ENCODE results near the gene PRCD. TPM values are rescaled to one million over a fixed set of nuclear protein-coding genes. Genes with fewer than 3 reads are reported as not detected.

PRCD gene, protein sequence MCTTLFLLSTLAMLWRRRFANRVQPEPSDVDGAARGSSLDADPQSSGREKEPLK
- 5.3 and 5.5 TPM in 2 replicates for total RNA-seq

- ChIA-PET POLR2A (interaction anchor here (0.6 to 3.6 kb wide), 3 partner anchors 8 to 17 kb away, joined by 3 to 16 read pairs (median 3); no protein-coding TSS in a partner anchor), CTCF (interaction anchor here (1.8 kb wide), 1 partner anchor 17 kb away, joined by 9 read pairs; no protein-coding TSS in a partner anchor)
- ATAC-seq (ENCODE audit: low read depth) (no peak), DNase-seq (no peak)
- Mint-ChIP-seq H3K9me3 (no peaks in the 10 kb centered on the region), H3K27me3 (peaks cover 24% of the 10 kb centered on the region), H3K4me1 (peaks cover 21% of the 10 kb centered on the region), H3K36me3 (ENCODE audit: low read depth) (no peaks in the 10 kb centered on the region), H3K27ac (no peak within 1 kb of the TSS), H3K4me3 (peak within 1 kb of the TSS; percentile 59)
- intact Hi-C loops (cut with micrococcal nuclease): no loop called here
- TF ChIP-seq CTCF (IDR thresholded peaks at IDR 0.05): no peak
Measured at GRCh38 chr17:76539631-76540271, at the start of gene PRCD. TSS of gene PRCD (plus strand) at chr17:76540044. CDS start at chr17:76540142, 98 bp downstream.

DNA sequence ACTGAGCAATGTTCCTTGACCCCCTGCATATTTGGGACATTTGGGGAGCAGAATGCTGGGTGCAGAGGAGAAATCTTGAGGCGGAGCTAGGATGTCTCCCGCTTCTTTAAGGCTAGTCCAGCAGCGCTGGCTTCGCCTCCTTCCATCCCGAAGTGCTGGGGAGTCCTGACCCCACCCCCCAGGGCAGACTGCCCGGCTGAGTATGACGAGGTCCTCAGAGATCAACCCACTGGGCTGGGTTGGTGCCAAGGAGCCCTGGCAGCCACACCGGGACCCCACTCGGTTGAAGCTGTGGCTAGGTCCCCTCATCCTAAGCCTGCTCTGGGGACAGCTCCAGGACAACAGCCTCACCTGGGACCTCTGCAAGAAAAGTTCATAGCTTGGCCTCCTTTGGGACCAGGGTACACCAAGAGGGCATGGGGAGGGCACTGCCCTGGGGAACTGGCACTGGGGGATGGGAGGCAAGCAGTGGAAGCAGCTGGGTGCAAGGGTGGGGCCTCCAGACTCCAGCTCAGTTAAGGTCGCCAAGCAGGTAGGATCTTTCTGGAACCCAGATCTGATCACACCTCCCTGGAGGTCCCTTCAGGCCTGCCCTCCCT, 49.6 kb upstream of the PRCD start:
- Mint-ChIP-seq H3K4me3 (peak overlapping the region; percentile 42), H3K9me3 (no peaks in the 10 kb centered on the region), H3K4me1 (peaks cover 86% of the 10 kb centered on the region), H3K27me3 (no peaks in the 10 kb centered on the region), H3K36me3 (ENCODE audit: low read depth) (peaks cover 17% of the 10 kb centered on the region), H3K27ac (peak overlapping the region; percentile 95)
- no peak for TF ChIP-seq CTCF (IDR thresholded peaks at IDR 0.05)
- ChIA-PET POLR2A (interaction anchor here (0.9 to 24.4 kb wide), 7 partner anchors 7 to 225 kb away, joined by 3 to 769 read pairs (median 4); partner anchors contain the start of genes AANAT and RHBDF2), CTCF (interaction anchor here (0.8 to 1.2 kb wide), 4 partner anchors 10 to 24 kb away, joined by 3 to 5 read pairs (median 3); no protein-coding TSS in a partner anchor)
- no peak for ATAC-seq (ENCODE audit: low read depth)
- DNase-seq: no peak
- intact Hi-C loops (cut with micrococcal nuclease): no loop called here

- Mint-ChIP-seq H3K9me3 (no peaks in the 10 kb centered on the region), H3K27ac (peak overlapping the region; percentile 95), H3K27me3 (no peaks in the 10 kb centered on the region), H3K4me3 (peak overlapping the region; percentile 82), H3K36me3 (ENCODE audit: low read depth) (peaks cover 21% of the 10 kb centered on the region), H3K4me1 (peaks cover 86% of the 10 kb centered on the region)
- DNase-seq (peak; percentile 39), ATAC-seq (ENCODE audit: low read depth) (peak; percentile 8)
- CTCF ChIA-PET: interaction anchor here (1.2 to 2.5 kb wide), 6 partner anchors 9 to 83 kb away, joined by 3 to 21 read pairs (median 4); partner anchors contain the start of gene RHBDF2
- no peak for TF ChIP-seq CTCF (IDR thresholded peaks at IDR 0.05)
- intact Hi-C loops (cut with micrococcal nuclease): loop anchor here (1.0 kb wide), 2 partner anchors 9 to 10 kb away; partner anchors contain the start of gene RHBDF2
- POLR2A ChIA-PET: interaction anchor here (0.8 to 24.4 kb wide), 9 partner anchors 7 to 227 kb away, joined by 3 to 769 read pairs (median 4); partner anchors contain the start of genes AANAT and RHBDF2
Measured at GRCh38 chr17:76491271-76492122, 48.3 kb upstream of the PRCD start.

DNA sequence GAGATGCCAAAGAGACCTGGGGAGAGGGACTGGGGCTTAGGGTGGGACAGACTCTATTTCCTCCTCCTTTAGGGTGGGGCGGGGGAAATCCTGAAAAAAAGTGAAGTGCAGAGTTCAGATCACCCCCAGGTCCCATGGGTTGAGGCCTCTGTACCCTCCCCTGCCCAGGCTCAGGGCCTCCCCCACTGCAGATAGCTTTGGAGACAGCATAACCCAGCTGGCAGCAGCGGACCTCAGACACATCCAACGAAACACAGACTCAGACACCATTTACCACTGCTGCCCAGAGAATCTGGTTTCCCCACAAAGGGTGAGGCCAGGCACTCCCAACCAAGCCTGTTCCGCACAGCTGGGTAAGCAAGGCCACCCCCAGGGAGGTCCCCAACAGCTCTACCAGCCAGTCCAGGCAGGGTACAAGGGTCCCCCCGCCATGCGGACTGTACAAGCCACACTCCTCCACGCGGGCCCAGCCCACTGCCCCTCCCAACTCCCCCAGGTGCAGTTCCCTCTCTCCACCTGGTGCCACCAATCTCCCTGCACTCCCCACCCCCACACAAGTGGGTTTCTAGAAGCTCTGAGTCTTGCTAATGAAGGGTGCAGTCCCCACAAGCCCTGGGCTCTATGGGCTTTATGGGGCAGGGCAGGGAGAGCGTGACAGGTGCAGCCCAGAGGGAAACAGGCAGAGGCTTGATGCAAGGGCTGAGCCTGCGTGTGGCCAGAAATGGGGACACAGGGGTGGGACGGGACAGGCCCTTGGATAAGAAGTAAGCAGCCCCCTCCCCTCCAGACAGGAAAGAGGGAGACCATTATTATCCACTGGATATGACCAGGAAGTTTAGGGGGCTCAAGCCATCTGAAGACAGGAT, 47.5 kb upstream of the PRCD start:
- POLR2A ChIA-PET: interaction anchor here (0.6 to 24.4 kb wide), 20 partner anchors 6 to 1466 kb away, joined by 3 to 769 read pairs (median 4); partner anchors contain the start of genes AANAT, PRPSAP1, RHBDF2 and TNRC6C
- no peaks in the 10 kb centered on the region for H3K9me3 Mint-ChIP-seq
- peak; percentile 50 for ATAC-seq (ENCODE audit: low read depth)
- H3K4me1 Mint-ChIP-seq: peaks cover 95% of the 10 kb centered on the region
- peak; percentile 46 for DNase-seq
- peak overlapping the region; percentile 82 for H3K4me3 Mint-ChIP-seq
- intact Hi-C loops (cut with micrococcal nuclease): loop anchor here (1.0 kb wide), 2 partner anchors 9 to 10 kb away; partner anchors contain the start of gene RHBDF2
- TF ChIP-seq CTCF (IDR thresholded peaks at IDR 0.05): no peak
- H3K27me3 Mint-ChIP-seq: no peaks in the 10 kb centered on the region
- H3K36me3 Mint-ChIP-seq (ENCODE audit: low read depth): peaks cover 26% of the 10 kb centered on the region
- H3K27ac Mint-ChIP-seq: peak overlapping the region; percentile 95
- CTCF ChIA-PET: interaction anchor here (1.2 to 2.5 kb wide), 9 partner anchors 9 to 84 kb away, joined by 3 to 21 read pairs (median 7); partner anchors contain the start of genes AANAT, RHBDF2 and UBE2O

All from activated B cell treated with CpG ODN at 0.5 μM for 24 hours (primary cell).